Stimulated activated memory B cell treated with anti-CD40 and anti-IgM and Interleukin-4, amounts not matched to agents 10 μg/mL and 1 μg/mL and 100 μg/mL, for 72 hours (primary cell): ENCODE measurements around the gene PSORS1C1.
"Not testable (repeated sequence)": the region's sequence is repeated elsewhere in the genome, so short reads cannot be mapped to it uniquely, and the experiment has no call there.

Experiments
- ATAC-seq: fragments of 150-1000 bp; cut with Tn5 transposase; 2 replicates; pipeline ENCODE4 v1.10.0; 2021
- H3K27ac Mint-ChIP-seq: one replicate; pipeline ENCODE4 v1.8.0; 2022; ENCODE audit warnings: mild to moderate bottlenecking, mixed read lengths
- H3K27me3 Mint-ChIP-seq: one replicate; pipeline ENCODE4 v1.8.0; 2022; ENCODE audit warnings: mixed read lengths
- H3K36me3 Mint-ChIP-seq: one replicate; pipeline ENCODE4 v1.8.0; 2022; ENCODE audit warnings: mixed read lengths
- H3K4me1 Mint-ChIP-seq: one replicate; pipeline ENCODE4 v1.8.0; 2022; ENCODE audit warnings: mixed read lengths
- H3K4me3 Mint-ChIP-seq: one replicate; pipeline ENCODE4 v1.8.0; 2022; ENCODE audit warnings: mild to moderate bottlenecking, moderate library complexity, mixed read lengths
- H3K9me3 Mint-ChIP-seq: one replicate; pipeline ENCODE4 v1.8.0; 2022; ENCODE audit warnings: mixed read lengths

Gene PSORS1C1

DNA sequence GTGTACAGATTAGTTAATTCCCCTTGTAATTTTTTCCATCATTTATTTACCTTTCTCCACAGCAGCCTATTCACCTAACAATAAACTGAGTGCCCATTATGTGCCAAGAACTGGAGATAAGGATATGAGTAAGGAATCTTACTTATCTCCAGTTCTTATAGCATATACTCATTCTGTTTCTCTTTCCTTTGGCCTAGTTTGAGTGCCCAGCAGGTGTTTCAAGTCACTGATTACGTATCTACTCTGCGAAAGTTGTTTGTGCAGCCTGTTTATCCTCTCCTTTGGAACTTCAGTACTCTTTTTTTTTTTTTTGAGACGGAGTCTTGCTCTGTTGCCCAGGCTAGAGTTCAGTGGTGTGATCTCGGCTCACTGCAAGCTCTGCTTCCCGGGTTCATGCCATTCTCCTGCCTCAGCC lies 73.2 kb downstream of the PSORS1C1 start:
- H3K36me3 Mint-ChIP-seq = no peaks in the 10 kb centered on the region
- H3K9me3 Mint-ChIP-seq = no peaks in the 10 kb centered on the region
- no peaks in the 10 kb centered on the region for H3K27me3 Mint-ChIP-seq
- no peak for ATAC-seq
- H3K27ac Mint-ChIP-seq = no peak overlapping the region
- H3K4me3 Mint-ChIP-seq = no peak overlapping the region
- peaks cover 32% of the 10 kb centered on the region for H3K4me1 Mint-ChIP-seq

GRCh38 chr6:31189223-31189622 lies 74.6 kb downstream of the PSORS1C1 start:
- not testable (repeated sequence) for H3K27ac Mint-ChIP-seq, H3K9me3 Mint-ChIP-seq, H3K4me3 Mint-ChIP-seq, H3K36me3 Mint-ChIP-seq, ATAC-seq, H3K27me3 Mint-ChIP-seq
- peaks cover 32% of the 10 kb centered on the region for H3K4me1 Mint-ChIP-seq
